NCI-H748 (cell line): ENCODE results near the gene PLCD3.
"Not testable (repeated sequence)": the region's sequence is repeated elsewhere in the genome, so short reads cannot be mapped to it uniquely, and the experiment has no call there.

Experiments used
- DNase-seq: peaks from one replicate; lab custom pipeline; 2025; ENCODE audit not compliant: unreplicated experiment; lab: John Stamatoyannopoulos, UW

The PLCD3 gene

DNA sequence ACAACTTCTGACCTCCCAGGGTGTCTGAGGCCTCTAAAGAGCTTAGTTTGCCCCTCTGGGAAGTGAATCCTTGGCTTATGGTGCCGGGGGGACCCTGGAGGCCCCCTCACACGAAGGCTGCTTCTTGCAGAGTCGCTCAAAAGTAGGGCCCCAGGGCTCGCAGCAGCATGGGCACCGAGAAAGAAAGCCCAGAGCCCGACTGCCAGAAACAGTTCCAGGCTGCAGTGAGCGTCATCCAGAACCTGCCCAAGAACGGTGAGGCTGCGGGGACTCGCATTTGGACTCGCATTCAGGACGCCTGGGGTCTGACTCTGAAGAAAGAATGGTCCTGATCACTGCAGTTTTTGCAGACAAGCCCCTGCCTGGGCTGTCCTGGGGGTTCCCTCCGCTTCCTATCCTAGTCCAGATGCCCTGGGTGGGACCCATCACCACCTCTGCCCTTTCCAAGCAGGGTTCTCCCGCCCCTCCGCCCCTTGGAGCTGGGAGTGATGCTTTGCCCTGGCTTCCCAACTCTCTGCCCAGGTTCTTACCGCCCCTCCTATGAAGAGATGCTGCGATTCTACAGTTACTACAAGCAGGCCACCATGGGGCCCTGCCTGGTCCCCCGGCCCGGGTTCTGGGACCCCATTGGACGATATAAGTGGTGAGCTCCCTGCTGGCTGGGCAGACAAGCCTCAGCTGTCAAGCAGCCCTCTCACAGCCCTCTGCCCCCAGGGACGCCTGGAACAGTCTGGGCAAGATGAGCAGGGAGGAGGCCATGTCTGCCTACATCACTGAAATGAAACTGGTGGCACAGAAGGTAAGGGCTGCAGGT lies 3.9 kb upstream of the PLCD3 start:
- no peak for DNase-seq

DNA sequence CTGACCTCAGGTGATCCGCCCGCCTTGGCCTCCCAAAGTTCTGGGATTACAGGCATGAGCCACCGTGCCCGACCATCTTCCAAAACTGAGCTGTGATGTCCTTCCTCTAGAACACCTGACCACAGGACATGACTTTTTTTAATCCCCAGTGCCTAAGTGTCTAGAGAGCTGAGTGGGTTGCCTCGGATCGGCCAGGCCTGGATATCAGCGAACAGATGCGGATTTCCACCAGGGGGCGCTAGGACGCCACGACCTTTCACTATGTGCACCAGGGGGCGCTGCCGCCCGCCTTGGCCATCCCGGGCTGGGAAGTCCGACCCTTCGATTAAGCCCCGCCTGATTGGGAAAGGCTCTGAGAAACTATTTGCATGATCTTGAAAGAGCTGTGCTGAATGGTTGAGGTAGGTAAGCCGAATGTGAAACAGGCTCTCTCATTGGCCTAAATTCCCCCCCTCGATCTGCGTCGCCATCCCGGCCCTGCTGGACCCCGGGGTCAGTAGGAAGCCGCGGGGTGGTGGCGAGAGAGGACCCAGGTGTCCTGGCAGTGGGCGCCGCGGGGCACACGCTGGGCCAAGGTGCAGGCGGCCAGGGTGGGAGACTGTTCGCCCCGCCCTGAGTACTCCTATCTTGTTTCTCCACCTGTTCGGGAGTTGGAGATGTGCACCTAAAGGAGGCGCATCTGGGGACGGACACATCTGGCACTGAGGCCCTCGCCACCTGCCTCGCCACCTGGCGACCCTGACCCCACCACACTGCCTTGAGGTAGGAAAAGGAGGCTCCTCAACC lies 3.1 kb upstream of the PLCD3 start, which contains the start of gene ACBD4:
TSS of gene ACBD4 (plus strand) at position 496 of the 786 bp plus-strand sequence. CDS start 458 bp downstream, outside the sequence.
- DNase-seq, result peak; percentile 98

DNA sequence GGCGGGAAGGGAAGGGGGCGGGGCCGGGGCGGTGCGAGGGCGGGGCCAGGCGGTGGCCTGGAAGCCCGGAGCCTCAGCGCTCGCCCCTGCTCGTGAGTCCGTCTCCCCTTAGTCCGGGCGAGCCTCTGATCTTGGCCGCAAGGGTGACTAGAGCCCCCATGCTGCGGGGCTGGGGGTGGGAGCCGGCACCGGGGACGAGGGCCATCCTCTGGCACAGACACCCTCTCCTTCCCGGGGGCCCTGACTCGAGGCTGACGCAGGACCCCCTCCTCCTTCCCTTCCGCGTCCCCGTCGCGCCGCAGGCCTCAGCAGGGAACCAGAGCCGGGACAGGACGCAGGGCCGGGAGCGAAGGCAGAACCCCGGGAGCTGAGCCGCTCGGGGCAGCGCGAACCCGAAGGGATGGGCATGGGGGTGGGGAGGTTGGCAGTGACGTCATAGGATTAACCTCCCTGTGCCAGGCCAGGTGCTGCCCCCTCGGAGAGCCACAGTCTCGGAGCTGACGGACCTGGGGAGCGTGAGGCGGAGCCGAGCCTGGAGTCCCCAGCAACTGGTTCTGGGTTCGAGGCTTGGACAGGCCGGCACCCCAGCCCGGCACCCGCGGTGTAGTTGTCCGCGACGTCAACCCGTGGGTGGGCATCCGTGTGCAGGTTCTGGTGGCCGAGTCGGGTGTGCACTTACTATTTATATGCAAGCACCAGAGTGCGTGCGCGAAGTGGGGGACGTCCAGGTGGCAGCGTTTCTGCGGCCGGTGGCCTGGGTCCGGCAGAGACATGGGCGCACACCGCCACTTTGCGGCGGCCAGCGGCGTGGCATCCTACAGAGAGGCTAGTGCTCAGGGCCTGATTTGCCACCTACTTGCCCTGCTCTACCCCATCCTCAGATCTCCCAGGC lies 503 bp upstream of the PLCD3 start:
- peak; percentile 85 for DNase-seq

DNA sequence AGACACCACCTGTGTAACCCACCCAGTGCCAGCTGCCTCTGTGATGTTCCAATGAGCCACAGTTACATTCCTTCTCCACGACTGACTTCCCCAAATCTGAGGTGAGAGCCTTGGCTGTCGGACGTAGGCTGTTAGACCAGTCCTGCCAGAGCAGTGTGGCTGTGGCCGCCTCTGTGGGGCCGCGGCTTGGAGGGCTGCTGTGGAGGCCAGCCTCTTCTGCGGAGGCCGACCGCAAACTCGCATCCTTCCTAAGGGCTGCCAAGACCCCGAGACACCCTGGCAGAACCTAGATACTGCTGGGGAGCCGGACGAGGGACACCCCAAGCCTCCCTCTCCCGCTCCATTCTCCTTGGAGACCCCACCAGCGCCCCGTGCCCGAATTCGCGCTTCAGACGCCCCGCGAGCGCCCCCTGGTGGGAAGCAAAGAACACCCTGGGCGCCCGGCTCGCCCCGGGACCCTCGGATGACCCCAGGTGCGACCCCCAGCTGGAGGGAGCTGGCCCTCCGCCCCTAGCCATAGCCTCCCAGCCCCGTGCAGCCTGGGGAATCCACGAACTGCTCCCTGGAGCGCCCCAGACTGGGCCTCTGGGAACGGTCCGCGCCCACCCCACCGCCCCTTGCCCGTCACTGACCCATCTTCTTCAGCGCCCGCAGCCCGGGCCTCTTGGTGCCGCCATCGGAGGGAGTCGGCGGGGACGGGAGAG lies 547 bp downstream of the PLCD3 start:
- peak; percentile 75 for DNase-seq

DNA sequence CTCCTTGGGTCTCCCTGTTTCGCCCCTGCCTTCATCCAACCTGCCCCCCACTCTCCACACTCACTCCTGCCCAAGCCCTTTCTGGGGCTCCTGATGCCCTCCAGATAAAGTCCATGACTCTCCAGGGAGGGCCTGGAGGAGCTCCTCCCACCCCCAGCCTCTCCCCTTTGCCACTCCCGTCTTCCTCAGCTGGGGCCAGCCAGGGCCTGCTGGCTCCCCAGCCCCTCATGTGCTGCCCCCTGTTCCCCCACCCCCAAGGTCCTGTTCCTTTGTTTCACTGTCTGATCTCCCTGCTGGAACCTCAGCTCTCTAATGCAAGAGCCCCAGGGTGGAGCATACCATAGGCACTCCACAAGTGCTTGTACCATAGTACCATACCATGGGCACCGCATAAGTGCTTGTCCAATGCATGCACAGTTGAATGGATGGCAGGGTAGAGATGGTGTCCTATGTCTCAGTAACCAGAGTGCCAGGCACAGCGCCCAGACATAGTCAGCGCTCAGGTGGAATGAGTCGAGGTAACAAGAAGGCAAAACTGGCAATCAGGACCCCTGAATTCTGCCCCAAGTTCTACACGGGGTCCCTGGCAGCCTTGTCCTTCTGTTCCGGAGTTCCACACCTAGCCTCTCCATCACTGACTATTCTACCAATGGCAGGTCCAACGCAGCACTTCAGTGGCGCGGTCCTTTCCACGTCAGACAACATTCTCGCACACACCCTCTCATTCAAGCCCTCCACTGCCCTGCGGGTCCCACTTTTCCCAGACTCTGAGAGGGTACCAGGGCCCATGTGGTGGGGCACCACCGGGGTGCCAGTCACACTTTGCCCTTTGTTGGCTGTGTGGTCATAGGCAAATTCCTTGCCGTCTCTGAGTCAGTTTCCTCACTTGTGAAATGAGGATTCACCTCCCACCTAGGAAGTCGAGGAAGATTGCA lies 1.4 kb downstream of the PLCD3 start:
- DNase-seq, result no peak

DNA sequence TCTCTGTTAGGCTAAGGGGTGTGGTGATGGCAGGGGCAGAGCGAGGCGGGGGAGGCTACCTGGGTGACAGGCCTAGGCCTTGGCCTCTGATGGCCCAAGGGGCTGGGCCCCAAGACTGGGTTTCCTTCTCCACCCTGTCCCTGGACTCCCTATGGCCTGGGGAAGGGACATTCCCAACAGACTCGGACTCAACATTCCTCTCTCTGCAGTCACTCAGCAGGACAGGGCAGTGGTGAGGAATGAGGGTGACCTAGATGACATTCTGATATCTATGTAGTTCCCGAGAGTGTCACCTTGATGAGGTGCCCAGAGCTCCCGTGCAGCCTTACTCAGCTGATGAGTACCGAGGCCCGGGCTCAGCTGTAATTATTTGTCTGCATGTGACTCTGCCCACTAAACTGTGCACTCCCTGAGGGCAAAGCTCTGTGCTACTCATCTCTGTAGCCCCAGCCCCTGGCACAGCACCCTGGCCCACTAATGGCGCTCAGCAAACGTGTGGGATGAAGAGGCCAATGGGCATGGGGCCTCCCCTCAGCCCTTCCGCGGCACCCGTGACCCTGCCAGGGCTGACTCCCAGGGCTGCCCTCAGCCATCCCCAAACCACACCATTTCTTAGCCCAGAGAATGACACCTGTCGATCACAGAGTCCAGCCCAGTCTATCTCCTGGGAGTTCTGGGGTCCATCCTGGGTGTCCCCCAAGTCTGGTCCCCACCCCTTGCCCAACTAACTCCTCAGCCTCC lies 2.2 kb downstream of the PLCD3 start:
- DNase-seq, result no peak

DNA sequence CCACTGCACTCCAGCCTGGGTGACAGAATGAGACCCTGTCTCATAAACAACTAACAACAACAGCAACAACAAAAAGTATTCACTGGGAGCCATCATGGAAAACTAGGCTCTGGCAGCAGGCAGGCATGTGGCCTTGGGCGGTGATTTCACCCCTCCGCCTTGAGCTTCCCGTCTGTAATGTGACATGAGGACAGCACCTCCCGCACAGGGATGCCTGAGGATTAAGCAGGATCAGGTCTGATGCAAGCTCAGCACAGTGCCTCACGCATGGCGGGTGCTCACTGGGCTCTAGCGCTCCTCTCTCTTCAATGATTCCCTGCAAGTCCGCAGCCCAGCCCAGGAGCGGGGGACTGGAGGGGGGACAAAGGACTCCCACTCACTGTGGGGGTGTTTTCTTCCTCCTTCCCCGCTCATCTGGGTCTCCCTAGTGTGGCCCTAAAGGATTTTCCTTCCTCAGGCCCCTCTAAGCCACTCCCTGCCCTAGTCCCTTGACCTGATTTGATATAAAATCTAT lies 2.8 kb downstream of the PLCD3 start:
- DNase-seq, result no peak

DNA sequence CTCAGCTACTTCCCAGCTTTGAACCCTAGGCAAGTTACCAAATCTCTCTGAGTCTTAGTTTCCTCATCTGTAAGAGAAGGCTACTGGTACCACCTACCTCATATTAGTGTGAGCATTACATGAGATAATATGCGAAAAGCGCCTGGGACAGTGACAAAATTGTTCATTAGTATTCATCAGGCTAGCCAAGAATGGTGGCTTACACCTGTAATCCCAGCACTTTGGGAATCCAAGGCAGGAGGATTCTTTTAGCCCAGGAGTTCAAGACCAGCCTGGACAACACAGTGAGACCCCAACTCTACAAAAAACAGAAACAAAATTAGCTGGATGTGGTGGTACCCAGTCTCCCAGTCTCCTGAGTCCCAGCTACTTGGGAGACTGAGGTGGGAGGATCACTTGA lies 3.3 kb downstream of the PLCD3 start:
- DNase-seq, result no peak

DNA sequence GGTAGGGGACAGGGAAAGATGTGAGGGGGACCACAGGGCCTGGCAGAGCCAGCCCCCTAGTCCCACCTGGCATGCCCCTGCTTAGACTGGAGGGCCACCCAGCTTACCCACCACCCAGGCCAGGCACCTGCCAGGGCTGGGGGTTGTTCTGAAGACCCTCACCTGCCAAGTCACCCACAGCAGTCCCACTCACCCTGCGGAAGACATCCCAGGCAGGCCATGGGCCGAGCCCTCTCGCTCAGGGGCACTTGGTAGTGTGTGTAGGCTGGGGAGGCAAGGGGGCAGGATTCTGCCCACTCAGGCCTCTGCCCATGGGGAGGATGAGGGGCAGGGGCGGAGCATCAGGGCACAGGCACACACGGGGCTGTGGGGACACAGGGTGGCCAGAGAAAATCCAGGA lies 4.0 kb downstream of the PLCD3 start:
- no peak for DNase-seq

DNA sequence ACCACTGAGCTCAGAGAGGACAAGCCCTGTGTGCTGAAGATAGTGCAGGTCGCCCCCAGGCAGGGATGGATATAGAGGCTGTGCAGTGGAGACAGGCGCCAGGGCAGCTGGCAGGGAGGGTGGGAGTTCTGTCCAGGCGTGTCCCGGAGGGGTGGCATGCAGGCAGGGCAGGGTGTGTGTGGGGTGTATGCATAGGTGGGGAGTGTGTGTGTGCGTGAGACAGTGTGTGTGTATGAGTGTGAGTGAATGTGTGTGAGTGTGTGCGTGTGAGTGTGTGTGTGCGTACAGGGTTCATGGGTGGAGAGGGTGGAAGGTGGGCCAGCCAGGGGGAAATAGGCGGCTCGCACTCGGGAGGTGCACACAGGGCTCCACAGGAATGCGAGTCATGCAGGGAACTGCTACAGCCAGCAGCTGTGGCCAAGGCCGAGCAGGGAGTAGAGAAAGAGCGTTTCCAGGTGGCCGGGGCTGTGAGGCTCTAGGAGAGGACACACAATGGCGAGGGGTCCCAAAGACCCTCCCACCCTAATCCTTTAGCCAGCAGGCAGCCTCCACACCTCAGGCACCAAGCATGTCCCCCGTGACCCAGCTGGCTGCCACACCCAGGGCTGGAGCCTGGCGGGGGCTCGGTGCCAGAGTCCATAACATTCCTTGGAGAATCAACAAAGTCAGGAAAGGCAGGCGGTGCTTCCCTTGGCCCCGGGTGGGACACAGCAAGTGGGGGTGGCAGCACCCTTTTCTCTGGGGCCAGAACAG lies 4.6 kb downstream of the PLCD3 start:
- no peak for DNase-seq

DNA sequence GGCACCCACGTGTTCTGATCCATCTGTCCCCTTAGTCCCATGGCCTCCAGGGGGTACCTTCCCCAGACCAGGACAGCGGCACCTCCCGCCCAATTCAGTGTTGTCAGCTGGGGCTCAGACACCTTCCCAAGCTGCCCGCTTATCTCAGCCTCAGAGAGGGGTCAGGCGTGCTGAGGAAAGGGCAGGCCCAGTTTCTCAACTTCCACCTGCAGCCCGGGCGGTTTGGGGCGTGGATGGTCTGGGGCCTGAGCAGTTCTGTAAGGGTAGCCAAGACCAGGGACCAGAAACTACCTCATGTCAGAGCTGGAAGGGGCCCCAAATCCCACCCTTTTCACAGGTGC lies 5.1 kb downstream of the PLCD3 start:
- DNase-seq, result no peak

DNA sequence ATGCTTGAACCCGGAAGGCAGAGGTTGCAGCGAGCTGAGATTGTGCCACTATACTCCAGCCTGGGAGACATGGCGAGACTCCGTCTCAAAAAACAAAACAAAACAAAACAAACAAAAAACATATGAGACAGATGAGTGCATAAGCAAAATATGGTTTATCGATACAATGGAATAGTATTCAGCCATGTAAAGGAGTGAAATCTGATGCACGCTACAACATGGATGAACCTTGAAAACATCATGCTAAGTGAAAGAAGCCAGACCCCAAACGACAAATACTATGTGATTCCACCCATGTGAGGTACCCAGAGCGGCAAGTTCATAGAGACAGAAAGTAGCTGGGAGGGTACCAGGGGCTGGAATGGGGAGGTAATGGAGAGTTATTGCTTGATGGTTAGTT lies 6.8 kb downstream of the PLCD3 start:
- DNase-seq, result no peak

DNA sequence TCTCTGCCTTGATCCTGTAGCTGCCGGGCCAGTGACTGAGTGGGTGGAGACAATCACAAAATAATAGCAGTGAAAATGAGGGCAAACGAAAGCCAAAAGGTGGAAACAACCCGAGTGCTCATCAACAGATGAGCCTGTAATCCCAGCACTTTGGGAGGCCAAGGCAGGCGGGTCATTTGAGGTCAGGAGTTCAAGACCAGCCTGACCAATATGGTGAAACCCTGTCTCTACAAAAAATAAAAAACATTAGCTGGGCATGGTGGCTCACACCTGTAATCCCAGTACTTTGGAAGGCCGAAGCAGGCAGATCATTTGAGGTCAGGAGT lies 7.6 kb downstream of the PLCD3 start:
- not testable (repeated sequence) for DNase-seq

DNA sequence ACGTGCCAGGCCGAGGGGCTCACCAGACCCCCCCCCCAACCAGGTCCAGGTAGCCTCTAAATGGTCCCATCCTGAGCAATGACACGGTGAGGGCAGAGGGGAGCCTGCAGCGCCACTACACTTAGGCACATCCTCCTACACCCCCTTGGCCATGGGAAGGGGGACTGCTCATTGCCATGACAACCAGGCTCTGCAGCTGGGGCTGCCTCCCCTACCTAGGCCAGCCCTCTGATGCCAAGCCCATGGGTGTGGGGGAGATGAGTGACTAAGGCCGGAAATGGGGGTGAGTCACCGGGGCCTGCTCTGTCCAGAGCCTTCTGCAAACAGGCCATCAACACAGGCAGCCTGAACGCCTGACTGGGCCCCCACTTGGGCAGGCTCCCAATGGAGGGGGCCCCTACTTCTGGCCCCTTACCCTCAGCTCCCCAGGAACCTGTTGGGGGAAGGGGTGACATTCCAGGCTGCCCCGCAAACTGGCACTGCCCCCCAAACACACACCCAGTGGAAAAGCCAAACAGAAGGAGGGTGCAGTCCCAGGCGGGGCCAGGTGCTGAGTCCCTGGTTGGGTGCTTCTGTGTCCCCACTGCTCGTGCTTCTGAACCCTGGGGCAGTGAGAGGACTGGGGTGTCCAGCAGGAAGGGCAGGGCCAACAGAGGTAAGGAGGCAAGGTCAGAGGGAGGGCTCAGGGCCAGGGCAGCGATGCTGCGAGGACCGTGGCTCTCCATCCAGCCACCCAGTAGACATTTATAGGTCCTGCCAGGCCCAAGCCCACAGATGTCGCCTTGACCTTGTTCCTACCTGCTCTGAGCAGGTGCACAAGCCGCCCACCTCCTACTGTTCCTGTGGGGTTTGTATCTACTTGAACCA lies 8.2 kb downstream of the PLCD3 start:
- no peak for DNase-seq

DNA sequence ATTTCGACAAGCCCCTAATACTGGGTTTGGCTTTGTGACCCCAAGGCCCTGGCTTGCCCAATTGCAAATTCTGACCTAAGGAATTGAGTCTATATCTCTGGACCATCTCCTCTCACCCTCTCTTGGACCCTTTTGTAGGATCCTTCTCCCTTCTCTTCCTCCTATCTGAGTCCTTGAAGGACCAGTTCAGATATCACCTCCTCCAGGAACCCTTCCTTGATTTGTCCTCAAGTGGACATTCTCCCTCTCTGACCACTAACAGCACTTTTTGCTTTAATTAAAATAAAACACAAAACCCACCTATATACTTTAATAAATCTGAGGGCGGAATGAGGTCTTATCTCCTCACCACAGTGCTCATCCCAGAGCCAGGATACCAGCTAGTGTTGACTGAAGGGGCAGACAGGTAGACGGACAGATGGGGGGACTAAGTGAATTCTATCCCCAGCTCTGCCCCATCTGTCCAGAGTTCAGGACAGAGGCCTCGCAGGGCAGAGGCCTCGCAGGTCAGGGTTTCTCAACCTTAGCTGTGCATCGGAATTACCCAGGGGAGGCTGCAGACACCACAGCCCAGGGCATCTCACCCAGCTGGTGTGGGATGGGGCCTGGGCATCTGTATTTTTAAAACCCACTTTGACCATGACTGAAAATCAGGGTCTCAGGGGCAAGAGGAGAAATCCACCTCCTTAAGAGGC lies 9.1 kb downstream of the PLCD3 start:
- no peak for DNase-seq

DNA sequence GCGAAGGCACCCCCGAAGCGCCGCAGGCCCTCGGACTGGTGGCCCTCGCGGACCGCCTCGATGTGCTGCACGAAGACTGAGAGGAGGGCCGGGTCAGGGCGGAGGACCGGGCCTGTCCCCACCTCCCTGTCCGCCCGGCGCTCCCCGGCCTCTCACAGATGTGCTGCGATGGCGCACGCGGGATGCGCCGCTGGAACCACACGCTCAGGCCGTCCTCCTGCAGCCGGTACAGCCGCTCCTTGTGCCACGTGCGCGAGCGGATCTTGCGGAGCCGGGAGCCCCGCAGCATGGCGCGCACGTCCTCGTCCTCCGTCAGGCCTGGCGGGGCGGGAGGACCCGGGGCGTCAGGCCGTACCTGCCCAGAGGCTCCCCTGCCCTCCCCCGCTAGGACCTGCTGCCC lies 11.3 kb downstream of the PLCD3 start:
- no peak for DNase-seq

DNA sequence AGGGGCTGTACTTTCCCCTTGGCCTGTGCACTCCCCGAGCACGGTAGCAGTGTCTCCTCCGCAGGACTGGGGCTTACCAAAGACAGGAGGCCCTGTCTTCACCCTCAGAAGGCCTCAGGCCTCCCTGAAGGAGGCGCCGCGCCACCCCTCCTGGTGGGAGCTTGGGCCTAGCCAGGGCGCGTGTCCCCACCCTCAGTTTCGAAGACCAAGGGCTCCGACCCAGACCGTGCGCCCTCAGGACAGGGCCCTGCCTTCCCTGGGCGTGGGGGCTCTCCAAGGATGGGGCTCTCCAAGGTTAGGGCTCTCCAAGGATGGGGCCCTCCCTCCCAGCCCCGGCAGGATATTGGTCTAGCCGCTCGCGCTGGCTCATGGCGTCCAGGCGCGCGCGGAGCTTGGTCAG lies 11.8 kb downstream of the PLCD3 start:
- no peak for DNase-seq
